ENCODE data around the gene EPHA6.

Gene EPHA6

DNA sequence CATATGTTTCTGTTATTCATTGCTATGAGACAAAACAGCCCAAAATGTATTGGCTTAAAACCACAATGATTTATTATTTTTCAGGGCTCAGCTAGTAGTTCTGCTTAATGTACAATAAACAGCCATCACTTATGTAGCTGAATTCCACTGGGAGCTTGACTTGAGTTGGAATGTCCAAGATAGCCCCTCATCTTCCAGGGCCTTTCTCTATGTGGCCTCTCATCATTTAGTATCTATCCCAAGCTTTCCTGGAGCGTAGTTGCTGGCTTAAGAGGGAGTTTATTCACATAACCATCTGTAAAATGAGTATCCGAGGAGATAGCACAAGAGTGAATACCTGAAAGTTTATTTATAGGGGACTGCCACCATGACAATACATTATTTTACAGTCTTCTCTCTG, 176.8 kb downstream of the EPHA6 start:
- no peak for DNase-seq (ENCODE audit: extremely low read depth, low read depth)
- TF ChIP-seq, protein P1, sequence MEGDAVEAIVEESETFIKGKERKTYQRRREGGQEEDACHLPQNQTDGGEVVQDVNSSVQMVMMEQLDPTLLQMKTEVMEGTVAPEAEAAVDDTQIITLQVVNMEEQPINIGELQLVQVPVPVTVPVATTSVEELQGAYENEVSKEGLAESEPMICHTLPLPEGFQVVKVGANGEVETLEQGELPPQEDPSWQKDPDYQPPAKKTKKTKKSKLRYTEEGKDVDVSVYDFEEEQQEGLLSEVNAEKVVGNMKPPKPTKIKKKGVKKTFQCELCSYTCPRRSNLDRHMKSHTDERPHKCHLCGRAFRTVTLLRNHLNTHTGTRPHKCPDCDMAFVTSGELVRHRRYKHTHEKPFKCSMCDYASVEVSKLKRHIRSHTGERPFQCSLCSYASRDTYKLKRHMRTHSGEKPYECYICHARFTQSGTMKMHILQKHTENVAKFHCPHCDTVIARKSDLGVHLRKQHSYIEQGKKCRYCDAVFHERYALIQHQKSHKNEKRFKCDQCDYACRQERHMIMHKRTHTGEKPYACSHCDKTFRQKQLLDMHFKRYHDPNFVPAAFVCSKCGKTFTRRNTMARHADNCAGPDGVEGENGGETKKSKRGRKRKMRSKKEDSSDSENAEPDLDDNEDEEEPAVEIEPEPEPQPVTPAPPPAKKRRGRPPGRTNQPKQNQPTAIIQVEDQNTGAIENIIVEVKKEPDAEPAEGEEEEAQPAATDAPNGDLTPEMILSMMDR (IDR thresholded peaks at IDR 0.05; ENCODE audit: low read depth, low read length) = no peak

DNA sequence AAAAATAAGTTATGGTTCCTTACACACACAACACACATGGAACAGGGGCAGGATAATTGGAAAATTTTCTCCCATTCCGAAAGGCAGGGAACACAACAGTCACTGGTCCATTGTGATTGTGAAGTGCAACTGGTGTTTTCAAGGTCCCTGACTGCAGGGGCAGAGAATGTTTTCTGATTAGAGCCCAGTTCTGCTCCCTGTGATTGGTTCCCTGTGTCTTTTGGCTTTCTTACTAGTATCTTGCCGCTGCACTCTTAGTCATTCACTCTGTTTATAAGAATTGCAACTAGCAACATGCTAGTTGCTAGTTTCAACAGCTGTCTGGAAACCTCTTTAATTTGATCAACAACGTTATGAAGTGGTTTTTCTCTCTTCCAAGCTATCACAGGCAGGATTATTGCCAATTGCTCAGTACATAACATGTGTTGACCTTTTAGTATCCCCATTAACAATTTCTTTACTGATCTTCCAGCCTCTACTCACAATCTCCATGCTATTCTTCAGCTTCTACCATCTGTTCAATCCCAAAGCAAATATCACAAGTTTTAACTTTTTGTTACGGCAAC, 177.5 kb downstream of the EPHA6 start:
- TF ChIP-seq, protein P1 (IDR thresholded peaks at IDR 0.05; ENCODE audit: low read depth, low read length) = no peak
- no peak for DNase-seq (ENCODE audit: extremely low read depth, low read depth)

DNA sequence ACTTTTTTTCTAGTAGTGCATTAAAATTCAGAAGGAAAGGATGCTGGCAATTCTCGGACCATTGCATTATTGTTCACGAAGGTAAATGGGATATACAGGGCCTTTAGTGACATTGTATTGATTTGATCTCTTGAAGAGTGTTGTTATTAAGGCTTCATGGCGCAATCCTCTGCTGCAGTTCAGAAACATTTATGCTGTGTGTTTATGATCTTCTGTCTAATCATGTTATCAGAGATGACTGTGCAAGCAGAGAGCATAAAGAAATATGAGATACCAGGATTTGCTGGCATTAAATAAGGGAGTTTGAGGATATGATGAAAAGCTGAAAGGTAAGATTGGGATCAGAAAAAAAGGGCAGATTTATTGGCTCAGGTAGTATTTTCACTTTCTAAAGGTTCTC, 180.6 kb downstream of the EPHA6 start:
- TF ChIP-seq, protein P1 (IDR thresholded peaks at IDR 0.05; ENCODE audit: low read depth, low read length) = no peak
- no peak for DNase-seq (ENCODE audit: extremely low read depth, low read depth)

DNA sequence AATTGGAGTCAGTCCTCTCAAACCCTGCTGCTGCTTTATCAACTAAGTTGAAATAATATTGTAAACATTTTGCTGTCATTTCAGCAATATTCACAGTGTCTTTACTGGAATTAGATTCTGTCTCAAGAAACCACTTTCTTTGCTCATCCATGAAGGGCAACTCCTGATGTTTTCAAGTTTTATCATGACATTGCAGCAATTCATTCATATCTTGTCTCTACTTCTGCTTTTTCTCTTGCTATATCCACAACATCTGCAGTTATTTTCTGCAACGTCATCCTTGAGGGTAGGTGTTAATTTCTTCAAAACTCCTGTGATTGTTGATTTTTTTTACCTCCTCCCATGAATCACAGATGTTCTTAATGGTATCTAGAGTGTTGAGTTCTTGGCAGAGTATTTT, 181.6 kb downstream of the EPHA6 start:
- TF ChIP-seq, protein P1 (IDR thresholded peaks at IDR 0.05; ENCODE audit: low read depth, low read length) = no peak
- DNase-seq (ENCODE audit: extremely low read depth, low read depth) = no peak

DNA sequence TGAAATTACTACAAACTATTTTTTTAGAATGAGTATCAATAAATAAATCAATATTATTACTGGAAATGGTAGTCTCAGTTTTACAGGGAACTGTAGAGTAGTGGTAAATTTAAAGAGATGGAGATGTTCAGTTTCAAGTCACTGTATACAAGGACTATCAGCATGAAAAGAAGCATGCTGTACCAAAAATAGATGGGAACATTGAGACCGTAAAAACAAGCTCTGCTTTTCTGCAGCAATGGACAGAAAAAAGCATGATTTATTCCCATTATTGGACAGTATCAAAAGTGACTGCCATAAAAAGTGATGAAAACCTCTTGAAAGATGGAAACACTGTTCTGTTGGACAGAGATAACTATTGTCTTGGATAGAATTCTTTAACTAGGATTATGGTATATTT, 187.2 kb downstream of the EPHA6 start:
- DNase-seq (ENCODE audit: extremely low read depth, low read depth) = no peak
- TF ChIP-seq, protein P1 (IDR thresholded peaks at IDR 0.05; ENCODE audit: low read depth, low read length) = no peak

DNA sequence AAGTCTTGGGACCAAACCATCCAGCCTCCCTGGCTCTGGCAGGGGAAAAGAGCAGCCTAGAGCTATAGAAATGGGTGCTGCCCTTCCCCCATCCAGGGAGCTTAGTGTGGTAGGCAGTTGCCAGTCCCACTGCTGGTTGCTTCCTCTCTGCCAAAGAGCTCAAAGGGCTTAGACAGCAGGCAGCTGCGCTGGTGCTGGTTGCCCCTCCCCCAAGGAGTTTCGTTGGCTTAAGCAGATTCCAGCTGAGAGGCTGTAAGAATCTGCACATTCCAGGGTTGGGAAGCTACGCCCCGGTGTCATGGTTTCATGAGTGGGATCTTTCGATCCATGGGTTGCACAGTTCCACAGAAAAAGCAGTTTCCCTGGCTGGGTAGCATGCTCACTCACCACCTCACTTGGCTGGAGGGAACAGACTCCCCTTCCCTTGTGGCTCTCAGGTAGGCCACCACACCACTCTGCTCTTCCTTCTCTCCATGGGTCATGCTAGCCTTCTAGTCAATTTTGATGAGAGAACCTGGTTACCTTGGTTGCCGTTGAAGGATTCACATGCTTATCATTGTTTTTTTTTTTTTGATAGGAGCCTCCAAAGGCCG, 195.1 kb downstream of the EPHA6 start:
- TF ChIP-seq, protein P1 (IDR thresholded peaks at IDR 0.05; ENCODE audit: low read depth, low read length) = no peak
- no peak for DNase-seq (ENCODE audit: extremely low read depth, low read depth)

DNA sequence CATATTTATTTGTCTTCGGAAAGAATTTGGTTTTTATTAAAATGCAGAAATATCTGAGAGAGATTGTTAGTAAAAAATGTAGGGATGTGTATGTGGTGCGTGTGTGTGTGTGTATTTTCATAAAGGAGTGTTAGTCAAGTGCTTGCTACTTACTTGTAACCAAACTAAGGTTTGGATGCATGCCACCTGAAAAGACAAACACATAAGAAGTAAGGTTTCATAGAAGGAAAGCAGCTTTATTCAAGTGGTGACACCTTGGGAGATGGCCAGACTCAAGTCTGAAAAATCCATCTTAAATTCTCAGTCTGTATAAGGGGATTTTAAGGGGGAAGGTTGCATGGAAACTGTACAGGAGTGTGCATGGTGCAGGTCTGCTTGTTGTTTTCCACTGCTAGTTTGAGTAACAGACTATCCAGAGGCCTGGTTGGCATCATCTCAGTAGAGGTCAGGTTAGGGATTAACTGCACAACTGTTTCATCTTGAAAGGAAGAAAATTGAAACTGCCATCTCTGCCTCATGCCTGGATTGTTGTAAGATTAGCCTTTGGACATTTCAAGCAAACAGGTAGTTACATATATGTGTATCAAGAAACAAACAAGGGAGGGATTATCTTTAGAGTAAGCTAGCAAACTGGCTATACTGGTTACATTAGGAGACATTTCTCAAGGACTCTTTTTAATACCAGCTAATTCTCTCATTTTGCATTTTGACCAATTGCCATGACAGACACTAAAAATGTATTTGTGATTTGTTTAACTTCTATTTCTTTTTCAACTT, 196.7 kb downstream of the EPHA6 start:
- TF ChIP-seq, protein P1 (IDR thresholded peaks at IDR 0.05; ENCODE audit: low read depth, low read length) = no peak

More for the DNA sequence above, 196.7 kb downstream of the EPHA6 start:
- DNase-seq (ENCODE audit: extremely low read depth, low read depth) = no peak
